ENCODE measurements around the gene U2AF2.
"Not testable (repeated sequence)": the region's sequence is repeated elsewhere in the genome, so short reads cannot be mapped to it uniquely, and the experiment has no call there.

The U2AF2 gene

DNA sequence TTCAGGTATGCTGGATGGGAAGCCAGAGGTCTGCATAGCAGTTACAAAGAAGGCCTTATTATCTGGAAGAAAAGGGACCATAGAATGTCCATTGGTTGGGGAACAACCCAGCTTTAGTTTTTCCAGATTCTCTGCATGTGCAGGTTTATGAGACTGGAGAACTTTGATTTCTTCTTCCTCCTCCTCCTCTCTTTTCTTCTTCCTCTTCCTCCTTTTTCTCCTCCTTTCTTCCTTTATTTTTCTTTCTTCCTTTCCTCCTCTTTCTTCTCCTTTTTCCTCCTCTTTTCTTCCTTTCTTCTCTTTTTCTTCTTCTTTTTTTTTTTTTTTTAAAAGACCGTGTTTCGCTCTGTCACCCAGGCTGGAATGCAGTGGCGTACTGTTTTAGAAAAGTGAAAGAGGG lies 51.1 kb downstream of the U2AF2 start:
- DNase-seq (ENCODE audit: low read depth in 2 of 2) = no peak

- DNase-seq (ENCODE audit: low read depth in 2 of 2) = no peak
These were observed 56.9 kb downstream of the U2AF2 start for GRCh38 chr19:55711719-55712118.

DNA sequence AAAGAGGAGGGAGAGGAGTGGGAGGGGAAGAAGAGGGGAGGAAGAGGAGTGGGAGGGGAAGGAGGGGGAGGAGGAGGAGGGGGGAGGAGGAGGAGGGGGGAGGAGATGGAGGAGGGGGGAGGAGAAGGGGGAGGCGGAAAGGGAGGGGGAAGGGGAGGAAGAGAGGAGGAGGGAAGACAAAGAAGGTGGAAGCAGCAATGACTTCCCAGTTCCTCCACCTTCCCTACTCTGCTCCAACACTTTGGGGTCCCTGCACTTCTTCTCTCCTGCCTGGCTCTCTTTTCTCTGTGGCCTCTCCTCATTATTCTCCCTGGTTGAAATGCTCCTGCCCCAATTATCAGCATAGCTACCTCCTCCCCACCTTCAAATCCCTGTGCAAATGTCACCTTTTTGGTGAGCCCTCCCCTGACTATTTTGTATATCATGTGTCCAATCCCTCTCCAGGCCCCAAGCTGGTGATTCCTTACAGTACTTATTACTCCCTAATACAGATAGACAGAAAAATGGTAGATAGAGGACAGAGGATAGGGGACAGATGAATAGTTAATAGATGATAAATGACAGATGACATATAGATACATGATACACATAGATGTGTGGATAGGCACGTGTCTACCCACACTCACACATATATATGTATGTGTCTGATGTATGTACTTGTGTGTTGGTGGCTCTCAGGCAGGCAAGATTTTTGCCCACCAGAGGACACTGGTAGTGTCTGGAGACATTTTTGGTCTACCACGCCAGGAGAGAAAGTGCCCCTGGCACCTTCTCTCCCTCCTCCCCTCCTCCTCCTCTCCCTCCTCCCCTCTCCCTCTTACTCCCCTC lies 58.2 kb downstream of the U2AF2 start:
- no peak for DNase-seq (ENCODE audit: low read depth in 2 of 2)

- no peak for DNase-seq (ENCODE audit: low read depth in 2 of 2)
These were observed 61.7 kb downstream of the U2AF2 start for GRCh38 chr19:55716531-55716930.

- DNase-seq (ENCODE audit: low read depth in 2 of 2) = no peak
These were observed 62.4 kb downstream of the U2AF2 start for GRCh38 chr19:55717251-55717650.

- DNase-seq (ENCODE audit: low read depth in 2 of 2) = not testable (repeated sequence)
These were observed 63.3 kb downstream of the U2AF2 start for GRCh38 chr19:55717879-55718711.

- DNase-seq (ENCODE audit: low read depth in 2 of 2) = no peak
These were observed 65.4 kb downstream of the U2AF2 start for GRCh38 chr19:55720214-55720746.

GRCh38 chr19:55720801-55721200 lies 66.0 kb downstream of the U2AF2 start:
- no peak for DNase-seq (ENCODE audit: low read depth in 2 of 2)

DNA sequence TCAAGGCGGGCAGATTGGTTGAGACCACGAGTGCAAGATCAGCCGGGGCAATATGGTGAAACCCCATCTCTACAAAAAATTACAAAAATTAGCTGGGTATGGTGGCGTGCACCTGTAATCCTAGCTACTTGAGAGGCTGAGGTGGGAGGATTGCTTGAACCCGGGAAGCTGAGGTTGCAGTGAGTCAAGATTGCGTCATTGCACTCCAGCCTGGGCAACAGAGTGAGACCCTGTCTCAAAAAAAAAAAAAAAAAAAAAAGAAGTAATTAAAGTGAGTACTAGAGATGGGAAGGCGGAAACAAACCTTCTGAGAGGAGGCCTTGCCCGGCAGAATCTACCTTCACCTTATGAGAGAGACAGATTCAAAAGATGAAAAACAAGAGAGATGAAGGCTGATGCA lies 68.7 kb downstream of the U2AF2 start:
- DNase-seq (ENCODE audit: low read depth in 2 of 2) = no peak
